GM12891 (cell line): ENCODE results near the gene CLEC20A.

ENCODE experiments used
- SPI1 ChIP-seq: IDR thresholded peaks from 2 replicates; pipeline ENCODE4 v1.6.1; 2011; ENCODE audit warnings: low read depth, low read length, control low read depth
- TAF1 ChIP-seq: IDR thresholded peaks from 2 replicates; pipeline ENCODE4 v1.6.1; 2011; ENCODE audit warnings: low read depth, low read length, control low read depth

GRCh38 chr1:178458203-178458602, 38.6 kb downstream of the CLEC20A start:
- TF ChIP-seq SPI1 (no peak), TAF1 (no peak)
